B cell (primary cell): ENCODE measurements around the gene RGS7. TPM values are rescaled to one million over a fixed set of nuclear protein-coding genes. Genes with fewer than 3 reads are reported as not detected.

ENCODE experiments used
- ATAC-seq: fragments of 200-7000 bp; cut with Tn5 transposase; one replicate; pipeline ENCODE4 v1.10.0; 2021; ENCODE audit warnings: low read depth, mild to moderate bottlenecking, moderate number of reproducible peaks, moderate library complexity
- CTCF ChIA-PET: fragments of 350-600 bp; sonication (Branson Sonifier 250); formaldehyde crosslinking; loops from one replicate; lab custom pipeline; 2021; ENCODE audit warnings: antibody characterized with exemption, inconsistent platforms; lab: Charles Lee
- POLR2A ChIA-PET: fragments of 350-600 bp; sonication (Branson Sonifier 250); formaldehyde crosslinking; loops from one replicate; lab custom pipeline; 2021; ENCODE audit warnings: antibody characterized with exemption; lab: Charles Lee
- DNase-seq: peaks from one replicate; pipeline ENCODE4 v3.0.0; 2013
- H2AFZ ChIP-seq: 2 replicates; pipeline ENCODE4 v1.6.1; 2012; ENCODE audit warnings: mild to moderate bottlenecking, low read depth, low read length; ENCODE audit not compliant: insufficient read depth, poor library complexity, severe bottlenecking
- H3K27ac ChIP-seq, 2 donors: 1 replicate in 1 of 2; 2 replicates in 1 of 2; pipeline ENCODE4 v1.5.1; 2012 to 2013; ENCODE audit warnings: low read length in 2 of 2, mild to moderate bottlenecking in 2 of 2, moderate library complexity in 1 of 2
- H3K27me3 ChIP-seq, 4 experiments: fragments of 200-600 bp in 1 of 4; sonication (generic) in 1 of 4; replicated peaks in 1 of 4; 1 replicate in 2 of 4; 2 replicates in 2 of 4; pipeline versions ENCODE4 v1.6.1 to v1.7.0; 2013 to 2016; ENCODE audit warnings: low read length in 3 of 4, mild to moderate bottlenecking in 2 of 4, mixed read lengths in 1 of 4, moderate library complexity in 1 of 4; ENCODE audit not compliant: insufficient read depth in 4 of 4, control insufficient read depth in 3 of 4; ENCODE audit errors: control extremely low read depth in 1 of 4
- H3K36me3 ChIP-seq, 2 experiments: replicated peaks in 1 of 2; 1 replicate in 1 of 2; 2 replicates in 1 of 2; pipeline versions ENCODE4 v1.6.1 to v1.7.1; 2013; ENCODE audit warnings: low read length in 1 of 2; ENCODE audit not compliant: insufficient read depth in 2 of 2, control insufficient read depth in 1 of 2; ENCODE audit errors: control extremely low read depth in 1 of 2, extremely low read depth in 1 of 2
- H3K4me1 ChIP-seq, 2 donors: fragments of 200-600 bp in 1 of 2; sonication (generic) in 1 of 2; 1 replicate in 1 of 2; 2 replicates in 1 of 2; pipeline versions ENCODE4 v1.5.1 to v1.6.1; 2013 to 2017; ENCODE audit warnings: low read length in 2 of 2; ENCODE audit not compliant: control insufficient read depth in 2 of 2, insufficient read depth in 2 of 2
- H3K4me2 ChIP-seq: replicated peaks from 2 replicates; pipeline ENCODE3; 2012; ENCODE audit warnings: mild to moderate bottlenecking, low read depth, low read length; ENCODE audit not compliant: poor library complexity, severe bottlenecking
- H3K4me3 ChIP-seq, 5 experiments: fragments of 200-600 bp in 1 of 5; sonication (generic) in 1 of 5; 1 replicate in 3 of 5; 2 replicates in 2 of 5; pipeline versions ENCODE4 v1.5.1 to v1.7.0; 2011 to 2016; ENCODE audit warnings: low read length in 4 of 5, mild to moderate bottlenecking in 4 of 5, low read depth in 2 of 5, control low read depth in 1 of 5, moderate library complexity in 1 of 5; ENCODE audit not compliant: insufficient read depth in 1 of 5; ENCODE audit errors: control extremely low read depth in 1 of 5, extremely low read depth in 1 of 5
- H3K79me2 ChIP-seq: fragments of 200-600 bp; sonication (generic); one replicate; pipeline ENCODE4 v1.6.0; 2016; ENCODE audit warnings: low read length; ENCODE audit not compliant: control insufficient read depth, insufficient read depth
- H3K9ac ChIP-seq: fragments of 200-600 bp; sonication (generic); 2 replicates; pipeline ENCODE4 v1.6.1; 2017; ENCODE audit warnings: mild to moderate bottlenecking, low read length, moderate library complexity
- H3K9me3 ChIP-seq, 3 donors: one replicate each; pipeline versions ENCODE4 v1.6.1 to v1.7.1; 2013; ENCODE audit warnings: low read length in 2 of 3; ENCODE audit not compliant: control insufficient read depth in 2 of 3, insufficient read depth in 1 of 3; ENCODE audit errors: control extremely low read depth in 1 of 3
- H4K20me1 ChIP-seq: 2 replicates; pipeline ENCODE4 v1.6.0; 2012; ENCODE audit warnings: mild to moderate bottlenecking, low read length; ENCODE audit not compliant: insufficient read depth, control insufficient read depth, poor library complexity, severe bottlenecking
- H3K27ac Mint-ChIP-seq: one replicate; pipeline ENCODE4 v1.8.0; 2021; ENCODE audit warnings: mixed read lengths
- H3K27me3 Mint-ChIP-seq: one replicate; pipeline ENCODE4 v1.8.0; 2021; ENCODE audit warnings: mixed read lengths
- H3K4me1 Mint-ChIP-seq: one replicate; pipeline ENCODE4 v1.8.0; 2021; ENCODE audit warnings: mixed read lengths
- H3K4me3 Mint-ChIP-seq: one replicate; pipeline ENCODE4 v1.8.0; 2021; ENCODE audit warnings: mixed read lengths
- H3K9me3 Mint-ChIP-seq: one replicate; pipeline ENCODE4 v1.8.0; 2022; ENCODE audit warnings: mixed read lengths; ENCODE audit not compliant: insufficient read depth
- EZH2 ChIP-seq: IDR thresholded peaks from 2 replicates; pipeline ENCODE4 v1.6.1; 2012; ENCODE audit warnings: borderline replicate concordance, low read depth, mild to moderate bottlenecking, moderate library complexity, low read length; ENCODE audit not compliant: insufficient read depth, poor library complexity, severe bottlenecking
- WGBS: methylation state at CpG from one replicate; pipeline ENCODE4 v1.1.5; 2013; ENCODE audit warnings: missing lambda C conversion rate; ENCODE audit not compliant: insufficient coverage; 5-methylcytosine and 5-hydroxymethylcytosine counted together
- intact Hi-C: fragments of 100-400 bp; cut with micrococcal nuclease; formaldehyde crosslinking; loops from one replicate; pipeline ENCODE4 v1.10.0; 2022
- polyA plus RNA-seq: library from polyadenylated mRNA; depleted of rRNA; stranded (reverse); fragments of >200 nt; gene quantifications from 2 replicates; pipeline ENCODE4 v1.2.3, GENCODE V29; 2012
- total RNA-seq, 2 donors: library from RNA; stranded (reverse); fragments of 120-200 nt in 1 of 2; gene quantifications; 1 replicate in 1 of 2; 2 replicates in 1 of 2; pipeline versions ENCODE4 v1.2.3 to v1.2.4, GENCODE V29; 2013 to 2022
- TF ChIP-seq, protein P1 (sequence below): fragments of 200-600 bp; IDR thresholded peaks from one replicate; pipeline ENCODE4 v1.8.0; 2022; ENCODE audit warnings: antibody characterized with exemption, mild to moderate bottlenecking

The RGS7 gene
- total and polyA plus RNA-seq, 2 donors (not counting 1 experiment from before 2014, with no cell fraction given): 0.15 to 1.8 TPM

DNA sequence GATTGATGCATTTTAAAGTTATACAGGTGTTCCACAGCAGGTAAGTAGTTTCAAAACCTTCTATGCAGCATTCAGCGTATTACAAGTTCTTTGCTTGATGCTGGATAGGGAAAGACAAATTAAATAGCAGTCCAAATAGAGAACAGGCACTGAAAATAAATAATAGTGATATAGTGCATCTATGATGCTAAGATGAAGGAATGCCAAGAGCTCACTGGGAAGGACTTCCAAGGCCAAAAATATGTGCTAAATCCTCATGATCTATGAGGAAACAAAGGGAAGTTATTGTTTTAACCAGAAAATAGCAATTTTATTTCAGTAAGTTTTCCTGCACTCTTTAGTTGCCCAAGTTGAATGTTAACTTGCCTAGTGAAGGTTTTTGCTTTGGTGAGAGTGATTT lies 617.3 kb downstream of the RGS7 start:
- Mint-ChIP-seq H3K4me1 (no peaks in the 10 kb centered on the region), H3K27ac (no peak overlapping the region), H3K4me3 (no peak overlapping the region), H3K9me3 (no peaks in the 10 kb centered on the region), H3K27me3 (no peaks in the 10 kb centered on the region)
- DNase-seq: no peak
- H3K4me2 ChIP-seq: no peak overlapping the region
- no peaks in the 10 kb centered on the region for H3K36me3 ChIP-seq
- ChIA-PET CTCF (no interaction called here), POLR2A (no interaction called here)
- H3K4me3 ChIP-seq: no peak overlapping the region
- no CpG with 5 or more reads among the region's 1 CpG for WGBS
- TF ChIP-seq EZH2: no peak
- TF ChIP-seq, protein P1, sequence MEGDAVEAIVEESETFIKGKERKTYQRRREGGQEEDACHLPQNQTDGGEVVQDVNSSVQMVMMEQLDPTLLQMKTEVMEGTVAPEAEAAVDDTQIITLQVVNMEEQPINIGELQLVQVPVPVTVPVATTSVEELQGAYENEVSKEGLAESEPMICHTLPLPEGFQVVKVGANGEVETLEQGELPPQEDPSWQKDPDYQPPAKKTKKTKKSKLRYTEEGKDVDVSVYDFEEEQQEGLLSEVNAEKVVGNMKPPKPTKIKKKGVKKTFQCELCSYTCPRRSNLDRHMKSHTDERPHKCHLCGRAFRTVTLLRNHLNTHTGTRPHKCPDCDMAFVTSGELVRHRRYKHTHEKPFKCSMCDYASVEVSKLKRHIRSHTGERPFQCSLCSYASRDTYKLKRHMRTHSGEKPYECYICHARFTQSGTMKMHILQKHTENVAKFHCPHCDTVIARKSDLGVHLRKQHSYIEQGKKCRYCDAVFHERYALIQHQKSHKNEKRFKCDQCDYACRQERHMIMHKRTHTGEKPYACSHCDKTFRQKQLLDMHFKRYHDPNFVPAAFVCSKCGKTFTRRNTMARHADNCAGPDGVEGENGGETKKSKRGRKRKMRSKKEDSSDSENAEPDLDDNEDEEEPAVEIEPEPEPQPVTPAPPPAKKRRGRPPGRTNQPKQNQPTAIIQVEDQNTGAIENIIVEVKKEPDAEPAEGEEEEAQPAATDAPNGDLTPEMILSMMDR: no peak
- no peaks in the 10 kb centered on the region for H3K27me3 ChIP-seq
- no peak overlapping the region for H3K27ac ChIP-seq
- H2AFZ ChIP-seq: no peak overlapping the region
- no peak for ATAC-seq
- no peak overlapping the region for H3K9ac ChIP-seq
- intact Hi-C loops: no loop called here
- no peaks in the 10 kb centered on the region for H4K20me1 ChIP-seq
- no peaks in the 10 kb centered on the region for H3K4me1 ChIP-seq
- H3K9me3 ChIP-seq: peaks cover 0 to 5% (median 0%) of the 10 kb centered on the region in 3 donors
- no peaks in the 10 kb centered on the region for H3K79me2 ChIP-seq

GRCh38 chr1:240739139-240739538 lies 617.9 kb downstream of the RGS7 start:
- CTCF ChIA-PET: no interaction called here
- H3K4me3 Mint-ChIP-seq: no peak overlapping the region

More at GRCh38 chr1:240739139-240739538, 617.9 kb downstream of the RGS7 start:
- no peak overlapping the region for H3K27ac ChIP-seq
- no peak overlapping the region for H3K4me2 ChIP-seq
- ATAC-seq (no peak), DNase-seq (no peak)
- intact Hi-C loops: no loop called here
- TF ChIP-seq, protein P1: no peak
- no peak for TF ChIP-seq EZH2
- Mint-ChIP-seq H3K27ac (no peak overlapping the region), H3K9me3 (no peaks in the 10 kb centered on the region), H3K4me1 (no peaks in the 10 kb centered on the region), H3K27me3 (no peaks in the 10 kb centered on the region)
- no peaks in the 10 kb centered on the region for H3K79me2 ChIP-seq
- H3K4me3 ChIP-seq: no peak overlapping the region
- H3K4me1 ChIP-seq: no peaks in the 10 kb centered on the region
- POLR2A ChIA-PET: no interaction called here
- H4K20me1 ChIP-seq: no peaks in the 10 kb centered on the region
- peaks cover 0 to 5% (median 0%) of the 10 kb centered on the region in 3 donors for H3K9me3 ChIP-seq
- no peaks in the 10 kb centered on the region for H3K36me3 ChIP-seq
- H3K9ac ChIP-seq: no peak overlapping the region
- no peaks in the 10 kb centered on the region for H3K27me3 ChIP-seq
- H2AFZ ChIP-seq: no peak overlapping the region
